IMR-90 (cell line): Measurements from ENCODE around the gene CACNB2. TPM values are rescaled to one million over a fixed set of nuclear protein-coding genes. Genes with fewer than 3 reads are reported as not detected.

Experiments used
- ATAC-seq: fragments of 200-7000 bp; cut with Tn5 transposase; 2 replicates; pipeline ENCODE4 v1.9.1; 2020; ENCODE audit warnings: low read depth, mild to moderate bottlenecking, moderate library complexity
- BruUV-seq: library from RNA; stranded (reverse); fragments of 400-500 nt; replicated peaks from 2 replicates; lab custom pipeline; 2021; lab: Mats Ljungman, UMichigan
- CTCF ChIA-PET: fragments of 300-600 bp; formaldehyde crosslinking; extraction: SDS; loops from one replicate; lab custom pipeline; 2021; ENCODE audit warnings: antibody characterized with exemption; lab: Yijun Ruan, JAX
- POLR2A ChIA-PET: fragments of 300-600 bp; sonication (Branson Sonifier 250); formaldehyde crosslinking; loops from one replicate; lab custom pipeline; 2022; ENCODE audit warnings: antibody characterized with exemption; ENCODE audit not compliant: unreplicated experiment; lab: Charles Lee
- DNase-seq: peaks from one replicate; pipeline ENCODE4 v3.0.0; 2013
- H2AFZ ChIP-seq: replicated peaks from 2 replicates; pipeline ENCODE3; 2013; ENCODE audit warnings: low read length, mild to moderate bottlenecking; ENCODE audit not compliant: poor library complexity
- H2AK5ac ChIP-seq: 2 replicates; pipeline ENCODE4 v1.6.1; 2013; ENCODE audit warnings: low read depth, low read length, inconsistent platforms
- H2AK9ac ChIP-seq: replicated peaks from 2 replicates; pipeline ENCODE3; 2013; ENCODE audit warnings: mild to moderate bottlenecking, low read depth, low read length, moderate library complexity; ENCODE audit not compliant: poor library complexity
- H2BK120ac ChIP-seq: 2 replicates; pipeline ENCODE4 v1.6.1; 2013; ENCODE audit warnings: low read depth, low read length, inconsistent platforms
- H2BK15ac ChIP-seq: 3 replicates; pipeline ENCODE4 v1.6.1; 2013; ENCODE audit warnings: low read depth, low read length, inconsistent platforms
- H2BK20ac ChIP-seq: 2 replicates; pipeline ENCODE4 v1.6.1; 2013; ENCODE audit warnings: low read depth, mild to moderate bottlenecking, inconsistent platforms, low read length, moderate library complexity
- H2BK5ac ChIP-seq: 2 replicates; pipeline ENCODE4 v1.6.1; 2013; ENCODE audit warnings: mild to moderate bottlenecking, low read depth, low read length, inconsistent platforms; ENCODE audit not compliant: poor library complexity, severe bottlenecking
- H3K14ac ChIP-seq: replicated peaks from 2 replicates; pipeline ENCODE4 v1.6.1; 2013; ENCODE audit warnings: low read depth, low read length, inconsistent platforms
- H3K18ac ChIP-seq: 2 replicates; pipeline ENCODE4 v1.6.1; 2013; ENCODE audit warnings: low read depth, low read length, control low read depth
- H3K23ac ChIP-seq: 2 replicates; pipeline ENCODE4 v1.6.1; 2013; ENCODE audit warnings: low read depth, low read length, inconsistent platforms
- H3K27ac ChIP-seq: 2 replicates; pipeline ENCODE4 v1.5.1; 2013; ENCODE audit warnings: mild to moderate bottlenecking, control low read depth, low read length; ENCODE audit not compliant: insufficient read depth
- H3K27me3 ChIP-seq: 2 replicates; pipeline ENCODE4 v1.6.1; 2013; ENCODE audit warnings: low read length; ENCODE audit not compliant: control insufficient read depth, insufficient read depth
- H3K36me3 ChIP-seq: 2 replicates; pipeline ENCODE4 v1.6.1; 2013; ENCODE audit warnings: low read length, mixed read lengths; ENCODE audit not compliant: control insufficient read depth, insufficient read depth
- H3K4ac ChIP-seq: 2 replicates; pipeline ENCODE4 v1.6.1; 2013; ENCODE audit warnings: low read depth, low read length, inconsistent platforms
- H3K4me1 ChIP-seq: 2 replicates; pipeline ENCODE4 v1.6.1; 2013; ENCODE audit warnings: low read length, mixed read lengths; ENCODE audit not compliant: control insufficient read depth, insufficient read depth
- H3K4me2 ChIP-seq: 2 replicates; pipeline ENCODE4 v1.6.1; 2013; ENCODE audit warnings: low read depth, mild to moderate bottlenecking, control low read depth, low read length, moderate library complexity
- H3K4me3 ChIP-seq: 2 replicates; pipeline ENCODE4 v1.5.1; 2013; ENCODE audit warnings: low read depth, mild to moderate bottlenecking, control low read depth, low read length, moderate library complexity; ENCODE audit not compliant: insufficient read depth
- H3K56ac ChIP-seq: 2 replicates; pipeline ENCODE4 v1.6.1; 2013; ENCODE audit warnings: low read length, inconsistent platforms; ENCODE audit not compliant: insufficient read depth; ENCODE audit errors: extremely low read depth
- H3K79me1 ChIP-seq, 2 experiments: 2 replicates each; pipeline ENCODE4 v1.6.1; 2013; ENCODE audit warnings: low read length in 2 of 2, inconsistent platforms in 1 of 2, low read depth in 1 of 2
- H3K9ac ChIP-seq: 2 replicates; pipeline ENCODE4 v1.6.1; 2013; ENCODE audit warnings: low read depth, low read length, control low read depth
- H3K9me1 ChIP-seq: 2 replicates; pipeline ENCODE4 v1.6.1; 2013; ENCODE audit warnings: low read length, inconsistent platforms; ENCODE audit not compliant: insufficient read depth
- H3K9me3 ChIP-seq: 2 replicates; pipeline ENCODE4 v1.6.1; 2013; ENCODE audit warnings: low read length; ENCODE audit not compliant: control insufficient read depth, insufficient read depth
- H4K20me1 ChIP-seq: 2 replicates; pipeline ENCODE4 v1.6.1; 2013; ENCODE audit warnings: low read length, inconsistent platforms; ENCODE audit not compliant: insufficient read depth
- H4K5ac ChIP-seq: 2 replicates; pipeline ENCODE4 v1.6.1; 2013; ENCODE audit warnings: mild to moderate bottlenecking, low read depth, low read length, control low read depth
- H4K8ac ChIP-seq, 2 experiments: 2 replicates each; pipeline ENCODE4 v1.6.1; 2013; ENCODE audit warnings: low read depth in 2 of 2, low read length in 2 of 2, control low read depth in 1 of 2, inconsistent platforms in 1 of 2
- H4K91ac ChIP-seq: 2 replicates; pipeline ENCODE4 v1.6.1; 2013; ENCODE audit warnings: low read depth, low read length, inconsistent platforms; ENCODE audit not compliant: insufficient read depth
- BHLHE40 ChIP-seq: fragments of 150-350 bp; IDR thresholded peaks from 2 replicates; pipeline ENCODE4 v1.6.1; 2016; ENCODE audit warnings: mild to moderate bottlenecking, low read depth, low read length
- CEBPB ChIP-seq: IDR thresholded peaks from 2 replicates; pipeline ENCODE4 v1.6.1; 2012; ENCODE audit warnings: low read depth, low read length, improper control_type of control experiment
- CHD1 ChIP-seq: IDR thresholded peaks from 2 replicates; pipeline ENCODE4 v1.6.1; 2012; ENCODE audit warnings: low read depth, low read length, improper control_type of control experiment
- CTCF ChIP-seq: conservative IDR thresholded peaks from 2 replicates; pipeline ENCODE4 v1.5.1; 2012; ENCODE audit warnings: mild to moderate bottlenecking, low read depth, low read length, improper control_type of control experiment
- ELK1 ChIP-seq: fragments of 150-350 bp; IDR thresholded peaks from 2 replicates; pipeline ENCODE4 v1.6.1; 2016; ENCODE audit warnings: low read depth, mild to moderate bottlenecking, low read length, moderate library complexity, borderline replicate concordance
- FOS ChIP-seq: fragments of 150-350 bp; IDR thresholded peaks from 2 replicates; pipeline ENCODE4 v1.6.1; 2016; ENCODE audit warnings: low read depth, low read length
- MAFK ChIP-seq: IDR thresholded peaks from 2 replicates; pipeline ENCODE4 v1.6.1; 2012; ENCODE audit warnings: low read depth, low read length, improper control_type of control experiment
- MAZ ChIP-seq: IDR thresholded peaks from 2 replicates; pipeline ENCODE4 v1.6.1; 2012; ENCODE audit warnings: low read depth, mild to moderate bottlenecking, low read length, improper control_type of control experiment, moderate library complexity, borderline replicate concordance
- NFE2L2 ChIP-seq: fragments of 150-350 bp; IDR thresholded peaks from 2 replicates; pipeline ENCODE4 v1.6.1; 2016; ENCODE audit warnings: low read depth, mild to moderate bottlenecking, low read length
- POLR2A ChIP-seq: IDR thresholded peaks from 2 replicates; pipeline ENCODE4 v1.6.1; 2012; ENCODE audit warnings: mild to moderate bottlenecking, low read depth, low read length
- RAD21 ChIP-seq: IDR thresholded peaks from 2 replicates; pipeline ENCODE4 v1.6.1; 2012; ENCODE audit warnings: low read length, improper control_type of control experiment
- RCOR1 ChIP-seq: IDR thresholded peaks from 2 replicates; pipeline ENCODE4 v1.6.1; 2012; ENCODE audit warnings: mild to moderate bottlenecking, low read length, improper control_type of control experiment; ENCODE audit not compliant: insufficient replicate concordance
- RFX5 ChIP-seq: IDR thresholded peaks from 2 replicates; pipeline ENCODE4 v1.8.0; 2012; ENCODE audit warnings: low read depth, mild to moderate bottlenecking, low read length, moderate library complexity
- SMC3 ChIP-seq: fragments of 150-350 bp; IDR thresholded peaks from 2 replicates; pipeline ENCODE4 v1.6.1; 2016; ENCODE audit warnings: low read depth, mild to moderate bottlenecking, antibody characterized with exemption, low read length, moderate library complexity
- USF2 ChIP-seq: fragments of 150-350 bp; IDR thresholded peaks from 2 replicates; pipeline ENCODE4 v1.6.1; 2017; ENCODE audit warnings: mild to moderate bottlenecking, antibody characterized with exemption, low read length, low read depth
- WGBS, 2 experiments: methylation state at CpG; one replicate each; pipeline versions ENCODE4 v1.1.5 to v1.1.7; 2013; ENCODE audit warnings: missing lambda C conversion rate in 2 of 2; ENCODE audit not compliant: insufficient read length in 1 of 2; ENCODE audit errors: extremely low coverage in 2 of 2; 5-methylcytosine and 5-hydroxymethylcytosine counted together
- dilution Hi-C: fragments of 300-500 bp; cut with HindIII; formaldehyde crosslinking; loops from one replicate; pipeline ENCODE4 v1.14.3; 2018; ENCODE audit warnings: low sequenced_read_pairs; ENCODE audit not compliant: unreplicated experiment
- in situ Hi-C: fragments of 300-500 bp; cut with MboI; formaldehyde crosslinking; loops from 3 replicates; pipeline ENCODE4 v1.14.3; 2019; ENCODE audit warnings: low sequenced_read_pairs, inconsistent platforms, mixed read lengths
- intact Hi-C: fragments of 100-400 bp; cut with micrococcal nuclease; formaldehyde crosslinking; loops from 2 replicates; pipeline ENCODE4 v1.10.0; 2022
- polyA plus RNA-seq, 3 experiments: library from polyadenylated mRNA; depleted of rRNA; stranded (reverse); fragments of >200 nt; gene quantifications; 2 replicates each; pipeline ENCODE4 v1.2.3, GENCODE V29; 2012; ENCODE audit warnings: low replicate concordance in 1 of 3
- total RNA-seq: library from RNA; depleted of rRNA; stranded (reverse); fragments of >200 nt; gene quantifications from 2 replicates; pipeline ENCODE4 v1.2.3, GENCODE V29; 2012

The CACNB2 gene
- total and polyA plus RNA-seq, 2 of the 4 experiments (the other 2 are of a cell fraction) = 0.36 TPM

- no peak overlapping the region; the same call in 1 of the 2 replicates for H2BK120ac ChIP-seq
- DNase-seq = peak; percentile 80
- H2AK5ac ChIP-seq = no peak overlapping the region
- CTCF ChIA-PET = no interaction called here
- peak overlapping the region; percentile 4; the same call in 1 of the 2 replicates for H4K5ac ChIP-seq
- in situ Hi-C loops = no loop called here
- H3K23ac ChIP-seq = no peak overlapping the region
- BruUV-seq = no TSS peak
- H3K9me1 ChIP-seq = no peaks in the 10 kb centered on the region
- H3K18ac ChIP-seq = peak overlapping the region; percentile 48; the same call in 1 of the 2 replicates
- no peak overlapping the region for H2AK9ac ChIP-seq
- H4K91ac ChIP-seq = no peak overlapping the region
- no peaks in the 10 kb centered on the region for H3K27me3 ChIP-seq
- POLR2A ChIA-PET = no interaction called here
- ATAC-seq = peak; percentile 73
- no peak overlapping the region for H2AFZ ChIP-seq
- H3K9ac ChIP-seq = no peak overlapping the region
- intact Hi-C loops = no loop called here
- dilution Hi-C loops = no loop called here
- H3K14ac ChIP-seq = no peak overlapping the region
- 0 out of 2 replicates have a peak, but pooled peaks cover 1% of the 10 kb centered on the region for H3K4me1 ChIP-seq
- no peak overlapping the region for H2BK15ac ChIP-seq
- H4K8ac ChIP-seq = no peak overlapping the region
- H3K27ac ChIP-seq = no peak overlapping the region
- no peaks in the 10 kb centered on the region for H3K36me3 ChIP-seq
- H3K4me3 ChIP-seq = no peak overlapping the region
- no peak overlapping the region for H3K4ac ChIP-seq
- no CpG with 5 or more reads among the region's 11 CpGs for WGBS, 2 experiments
- H3K56ac ChIP-seq = no peak overlapping the region
- H4K20me1 ChIP-seq = no peaks in the 10 kb centered on the region
- H3K9me3 ChIP-seq = no peaks in the 10 kb centered on the region
- peak overlapping the region; percentile 48 for H2BK5ac ChIP-seq
- peak overlapping the region; percentile 11; the same call in 1 of the 2 replicates for H2BK20ac ChIP-seq
- H3K4me2 ChIP-seq = peak overlapping the region; percentile 64
- H3K79me1 ChIP-seq = no peaks in the 10 kb centered on the region
- TF ChIP-seq RCOR1 = no peak
- no peak for TF ChIP-seq CTCF
- peak; percentile 16; the same call in 1 of the 2 replicates for TF ChIP-seq FOS
- no peak for TF ChIP-seq RAD21
- peak; percentile 49; the same call in 1 of the 2 replicates for TF ChIP-seq MAFK
- no peak for TF ChIP-seq ELK1
- TF ChIP-seq CHD1 = no peak
- TF ChIP-seq SMC3 = no peak
- TF ChIP-seq MAZ = no peak
- TF ChIP-seq BHLHE40 = peak; percentile 86
- TF ChIP-seq CEBPB = no peak; the same call in 1 of the 2 replicates
- peak; percentile 69 for TF ChIP-seq NFE2L2
- TF ChIP-seq POLR2A = no peak
- no peak for TF ChIP-seq RFX5
- TF ChIP-seq USF2 = no peak
These were observed 365.4 kb downstream of the CACNB2 start for GRCh38 chr10:18505456-18506118.
